ENCODE results near the gene BCLAF1.

The BCLAF1 gene

GRCh38 chr6:136337121-136337520 lies 47.5 kb upstream of the BCLAF1 start:
- TF ChIP-seq PPARA (CRISPR knock-in tag; IDR thresholded peaks at IDR 0.05; ENCODE audit: borderline replicate concordance) (no peak), ESRRG (CRISPR knock-in tag; IDR thresholded peaks at IDR 0.05) (no peak), ZFP3 (CRISPR knock-in tag; IDR thresholded peaks at IDR 0.05) (no peak), OSR1 (CRISPR knock-in tag; IDR thresholded peaks at IDR 0.05) (no peak), ISL1 (CRISPR knock-in tag; IDR thresholded peaks at IDR 0.05) (no peak), RARB (CRISPR knock-in tag; IDR thresholded peaks at IDR 0.05) (no peak), GLIS3 (CRISPR knock-in tag; IDR thresholded peaks at IDR 0.05) (no peak), TCF4 (CRISPR knock-in tag; IDR thresholded peaks at IDR 0.05; ENCODE audit: borderline replicate concordance) (no peak), SNAI2 (CRISPR knock-in tag; IDR thresholded peaks at IDR 0.05) (no peak)
- ATAC-seq = no peak

GRCh38 chr6:136335736-136336363 lies 46.2 kb upstream of the BCLAF1 start:
- no peak for TF ChIP-seq ZC3H10 (CRISPR knock-in tag; IDR thresholded peaks at IDR 0.05)
- no peak for TF ChIP-seq ZFP3 (CRISPR knock-in tag; IDR thresholded peaks at IDR 0.05)
- no peak for TF ChIP-seq BACH2 (CRISPR knock-in tag; IDR thresholded peaks at IDR 0.05; ENCODE audit: borderline replicate concordance)
- ATAC-seq = no peak

DNA sequence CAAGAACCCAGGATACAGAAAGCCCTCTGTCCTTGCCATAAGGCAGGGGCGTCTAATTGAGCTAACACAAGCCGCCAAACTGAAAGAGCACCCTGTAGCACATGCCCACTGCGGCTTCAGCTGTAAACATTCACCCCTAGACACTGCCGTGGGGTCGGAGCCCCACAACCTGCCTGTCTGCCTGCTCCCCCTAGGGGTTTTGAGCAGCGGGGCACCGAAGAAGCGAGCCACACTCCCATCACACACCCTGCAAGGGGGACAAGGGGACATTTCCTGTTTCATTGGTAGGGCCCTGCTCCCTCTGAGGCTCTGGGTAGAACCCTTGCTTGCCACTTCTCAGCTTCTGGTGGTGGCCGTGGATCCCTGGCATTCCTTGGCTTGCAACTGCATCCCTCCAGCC lies 45.2 kb upstream of the BCLAF1 start:
- TF ChIP-seq PATZ1 (CRISPR knock-in tag; IDR thresholded peaks at IDR 0.05; ENCODE audit: borderline replicate concordance) (no peak), CSDC2 (CRISPR knock-in tag; IDR thresholded peaks at IDR 0.05) (no peak), PPARA (CRISPR knock-in tag; IDR thresholded peaks at IDR 0.05; ENCODE audit: borderline replicate concordance) (no peak), ZNF8 (CRISPR knock-in tag; IDR thresholded peaks at IDR 0.05) (no peak), ZNF565 (CRISPR knock-in tag; conservative IDR thresholded peaks at IDR 0.05; ENCODE audit: low read depth) (no peak), ZFP3 (CRISPR knock-in tag; IDR thresholded peaks at IDR 0.05) (no peak), ZFP30 (CRISPR knock-in tag; IDR thresholded peaks at IDR 0.05) (no peak), BACH2 (CRISPR knock-in tag; IDR thresholded peaks at IDR 0.05; ENCODE audit: borderline replicate concordance) (no peak)
- no peak; the same call in 2 of the 3 replicates for ATAC-seq

DNA sequence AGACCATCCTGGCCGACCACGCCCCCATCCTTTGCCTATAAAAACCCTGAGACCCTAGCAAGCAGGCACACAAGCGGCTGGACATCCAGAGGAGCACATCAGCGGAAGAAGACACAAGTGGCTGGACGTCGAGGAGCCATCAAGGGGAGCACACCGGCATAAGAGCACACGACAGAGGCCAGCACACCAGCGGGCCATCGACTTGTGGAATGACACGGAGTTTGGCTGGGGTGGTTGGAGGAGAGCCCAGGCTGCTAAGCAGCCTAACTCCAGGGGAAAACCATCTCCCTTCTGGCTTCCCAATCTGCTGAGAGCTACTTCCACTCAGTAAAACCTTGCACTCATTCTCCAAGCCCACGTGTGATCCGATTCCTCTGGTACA lies 44.8 kb upstream of the BCLAF1 start:
- no peak for ATAC-seq
- no peak for TF ChIP-seq OSR1 (CRISPR knock-in tag; IDR thresholded peaks at IDR 0.05)
- TF ChIP-seq TCF4 (CRISPR knock-in tag; IDR thresholded peaks at IDR 0.05; ENCODE audit: borderline replicate concordance) = no peak
- no peak for TF ChIP-seq BACH2 (CRISPR knock-in tag; IDR thresholded peaks at IDR 0.05; ENCODE audit: borderline replicate concordance)
- no peak for TF ChIP-seq ZFP3 (CRISPR knock-in tag; IDR thresholded peaks at IDR 0.05)
- no peak for TF ChIP-seq GLIS3 (CRISPR knock-in tag; IDR thresholded peaks at IDR 0.05)
- no peak for TF ChIP-seq ESRRG (CRISPR knock-in tag; IDR thresholded peaks at IDR 0.05)
- TF ChIP-seq, protein P1, sequence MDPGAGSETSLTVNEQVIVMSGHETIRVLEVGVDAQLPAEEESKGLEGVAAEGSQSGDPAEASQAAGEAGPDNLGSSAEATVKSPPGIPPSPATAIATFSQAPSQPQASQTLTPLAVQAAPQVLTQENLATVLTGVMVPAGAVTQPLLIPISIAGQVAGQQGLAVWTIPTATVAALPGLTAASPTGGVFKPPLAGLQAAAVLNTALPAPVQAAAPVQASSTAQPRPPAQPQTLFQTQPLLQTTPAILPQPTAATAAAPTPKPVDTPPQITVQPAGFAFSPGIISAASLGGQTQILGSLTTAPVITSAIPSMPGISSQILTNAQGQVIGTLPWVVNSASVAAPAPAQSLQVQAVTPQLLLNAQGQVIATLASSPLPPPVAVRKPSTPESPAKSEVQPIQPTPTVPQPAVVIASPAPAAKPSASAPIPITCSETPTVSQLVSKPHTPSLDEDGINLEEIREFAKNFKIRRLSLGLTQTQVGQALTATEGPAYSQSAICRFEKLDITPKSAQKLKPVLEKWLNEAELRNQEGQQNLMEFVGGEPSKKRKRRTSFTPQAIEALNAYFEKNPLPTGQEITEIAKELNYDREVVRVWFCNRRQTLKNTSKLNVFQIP (CRISPR knock-in tag; IDR thresholded peaks at IDR 0.05; ENCODE audit: borderline replicate concordance, low read depth) = no peak
- no peak for TF ChIP-seq PATZ1 (CRISPR knock-in tag; IDR thresholded peaks at IDR 0.05; ENCODE audit: borderline replicate concordance)
- no peak for TF ChIP-seq ZNF70 (CRISPR knock-in tag; IDR thresholded peaks at IDR 0.05)
- TF ChIP-seq, protein P2, sequence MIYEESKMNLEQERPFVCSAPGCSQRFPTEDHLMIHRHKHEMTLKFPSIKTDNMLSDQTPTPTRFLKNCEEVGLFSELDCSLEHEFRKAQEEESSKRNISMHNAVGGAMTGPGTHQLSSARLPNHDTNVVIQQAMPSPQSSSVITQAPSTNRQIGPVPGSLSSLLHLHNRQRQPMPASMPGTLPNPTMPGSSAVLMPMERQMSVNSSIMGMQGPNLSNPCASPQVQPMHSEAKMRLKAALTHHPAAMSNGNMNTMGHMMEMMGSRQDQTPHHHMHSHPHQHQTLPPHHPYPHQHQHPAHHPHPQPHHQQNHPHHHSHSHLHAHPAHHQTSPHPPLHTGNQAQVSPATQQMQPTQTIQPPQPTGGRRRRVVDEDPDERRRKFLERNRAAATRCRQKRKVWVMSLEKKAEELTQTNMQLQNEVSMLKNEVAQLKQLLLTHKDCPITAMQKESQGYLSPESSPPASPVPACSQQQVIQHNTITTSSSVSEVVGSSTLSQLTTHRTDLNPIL (CRISPR knock-in tag; IDR thresholded peaks at IDR 0.05; ENCODE audit: low read depth) = no peak
- no peak for TF ChIP-seq SNAI2 (CRISPR knock-in tag; IDR thresholded peaks at IDR 0.05)
- TF ChIP-seq ZNF565 (CRISPR knock-in tag; conservative IDR thresholded peaks at IDR 0.05; ENCODE audit: low read depth) = no peak
- no peak for TF ChIP-seq RARB (CRISPR knock-in tag; IDR thresholded peaks at IDR 0.05)
- no peak for TF ChIP-seq ZFP30 (CRISPR knock-in tag; IDR thresholded peaks at IDR 0.05)
- TF ChIP-seq CSRNP3 (CRISPR knock-in tag; IDR thresholded peaks at IDR 0.05) = no peak
- TF ChIP-seq ZC3H10 (CRISPR knock-in tag; IDR thresholded peaks at IDR 0.05) = no peak
- TF ChIP-seq ISL1 (CRISPR knock-in tag; IDR thresholded peaks at IDR 0.05) = no peak
- TF ChIP-seq CSDC2 (CRISPR knock-in tag; IDR thresholded peaks at IDR 0.05) = no peak
- no peak for TF ChIP-seq TOX (CRISPR knock-in tag; IDR thresholded peaks at IDR 0.05; ENCODE audit: borderline replicate concordance)
